GM19035 (cell line): ENCODE data around the gene YPEL1.
"Not testable (repeated sequence)": the region's sequence is repeated elsewhere in the genome, so short reads cannot be mapped to it uniquely, and the experiment has no call there.

Source experiments
- ATAC-seq: cut with Tn5 transposase; IDR thresholded peaks from one replicate; pipeline ENCODE4 v1.9.1; 2021; ENCODE audit not compliant: unreplicated experiment

YPEL1 gene

DNA sequence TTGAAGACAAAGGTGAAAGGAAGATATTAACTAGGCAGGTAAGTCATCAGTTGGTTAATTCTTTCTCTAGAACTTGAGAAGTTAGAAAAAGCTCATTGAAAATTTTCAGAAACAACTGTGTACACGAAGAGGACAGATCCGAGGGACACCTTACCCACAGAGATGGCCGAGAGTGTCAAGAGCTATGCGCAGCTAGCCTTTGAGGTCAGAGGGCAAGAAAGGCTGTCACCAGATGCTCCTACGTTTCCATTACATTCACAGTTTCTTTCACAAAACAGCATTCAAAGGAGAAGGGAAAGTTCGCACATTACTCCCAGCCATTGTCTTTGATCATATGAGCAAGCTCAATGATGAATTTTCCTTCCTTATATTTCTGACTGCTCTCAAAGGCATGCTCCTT, 34.8 kb downstream of the YPEL1 start:
- ATAC-seq: no peak

DNA sequence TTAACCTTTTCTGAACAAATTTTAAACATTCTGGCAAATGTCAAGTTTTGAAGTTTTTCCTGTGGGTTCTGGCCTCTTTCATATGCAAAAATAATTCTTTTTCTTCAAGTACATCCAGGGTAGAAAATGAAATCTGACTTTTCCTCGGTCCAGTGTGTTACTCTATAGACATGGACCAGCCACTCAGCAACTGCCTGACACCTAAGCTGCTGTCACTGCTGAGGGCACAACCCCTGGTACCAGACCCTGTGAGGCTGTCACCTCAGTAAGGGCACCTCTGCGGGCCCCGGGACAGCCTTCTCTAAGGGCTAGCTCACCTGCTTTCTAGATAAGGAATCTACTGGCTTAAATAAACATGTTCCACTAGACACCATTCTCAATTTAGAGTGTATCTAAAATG, 36.0 kb downstream of the YPEL1 start:
- no peak for ATAC-seq

DNA sequence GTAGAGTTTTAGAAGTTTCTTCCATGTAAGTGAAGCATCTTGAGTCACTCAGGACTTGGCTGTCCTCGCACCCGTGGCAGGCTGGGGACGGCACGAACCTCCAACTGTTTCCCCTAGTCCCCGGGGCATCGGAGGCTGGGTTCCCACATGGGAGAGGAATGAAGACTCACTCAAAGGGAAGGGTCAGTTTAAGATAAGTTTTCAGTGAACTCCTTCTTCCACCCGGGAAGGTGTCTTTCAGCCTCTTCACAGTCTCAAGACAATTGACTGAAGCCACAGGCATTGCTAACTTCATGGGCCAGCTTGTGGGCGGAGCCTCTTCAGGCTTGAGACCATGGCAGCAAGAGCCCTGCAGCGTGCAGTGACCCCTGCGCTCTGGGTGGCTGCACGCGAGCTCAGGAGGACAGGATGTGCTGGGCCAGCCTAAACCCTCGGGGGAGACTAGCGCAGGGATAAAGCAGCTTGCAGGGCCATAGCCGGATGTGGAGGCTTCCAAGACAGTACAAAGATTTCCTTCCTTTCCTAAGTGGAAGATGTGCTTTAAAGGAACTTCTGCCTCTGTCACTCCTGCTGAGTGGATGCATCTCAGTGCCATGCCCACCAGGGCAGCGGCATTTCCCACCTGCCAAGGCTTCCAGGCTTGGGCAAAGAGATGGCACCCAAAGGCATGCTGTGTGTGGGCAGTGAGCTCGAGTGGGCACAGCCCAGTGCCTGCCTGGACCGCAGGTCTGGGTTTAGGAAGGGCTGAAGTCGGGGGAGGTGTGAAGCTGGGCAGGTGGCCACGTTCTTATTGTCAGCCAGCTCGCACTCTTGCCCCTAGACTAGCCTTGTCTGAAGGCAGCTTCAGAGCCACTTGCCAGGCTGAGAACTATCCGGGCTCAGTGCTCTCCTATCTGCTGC, 36.9 kb downstream of the YPEL1 start:
- ATAC-seq: no peak

DNA sequence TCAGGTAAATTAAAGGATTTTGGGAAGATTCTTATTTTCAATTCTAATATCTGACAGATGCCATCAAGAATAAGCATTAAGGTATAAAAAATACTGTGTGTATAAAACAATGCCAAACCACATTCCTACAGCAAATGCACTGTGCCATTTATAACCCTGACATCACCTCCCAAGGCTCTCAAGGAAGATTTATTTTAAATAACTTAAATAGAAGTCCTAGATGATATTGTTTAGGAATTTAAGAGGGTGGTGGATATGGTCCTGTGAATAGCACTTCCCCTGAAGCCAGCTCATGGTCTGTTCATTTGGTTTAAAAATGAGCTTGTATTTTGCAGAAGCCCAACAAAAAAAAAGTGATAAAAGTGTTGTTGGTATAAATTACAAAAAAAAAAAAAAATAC, 37.7 kb downstream of the YPEL1 start:
- ATAC-seq: no peak

DNA sequence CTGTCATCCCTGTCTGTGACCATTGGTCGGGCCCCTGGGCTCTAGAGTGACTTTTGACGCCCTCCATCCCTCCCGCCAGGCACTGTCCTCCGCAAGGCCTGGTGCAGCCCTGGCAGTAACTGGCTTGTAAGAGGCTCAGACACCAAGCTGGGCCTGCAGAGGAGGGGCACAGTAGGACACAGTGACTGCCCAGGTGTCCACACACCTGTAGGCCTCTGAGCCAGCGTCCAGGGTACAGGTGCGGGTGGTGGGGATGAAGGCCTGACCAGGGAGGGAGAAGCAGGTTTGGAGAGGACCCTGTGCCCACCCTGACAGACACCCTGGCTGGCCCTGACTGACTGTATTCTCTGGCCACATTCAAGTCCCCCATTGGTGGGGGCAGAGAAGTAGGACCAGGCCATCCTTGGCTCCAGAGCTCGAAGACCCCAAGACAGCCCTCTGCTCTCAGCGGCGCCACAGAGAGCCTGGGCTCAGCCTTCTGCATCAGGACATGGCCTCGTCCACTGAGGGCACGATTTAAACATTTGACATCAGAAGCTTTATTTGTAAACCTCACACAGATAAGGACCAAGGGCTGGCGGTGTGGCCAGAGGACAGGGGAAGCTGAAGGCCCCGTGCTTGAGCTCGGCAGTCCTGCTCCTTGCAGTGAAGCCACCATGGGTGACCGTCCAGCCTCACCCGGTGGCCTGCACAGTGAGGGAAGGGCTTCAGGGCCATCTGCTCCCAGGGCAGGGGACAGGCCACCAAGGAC, 38.4 kb downstream of the YPEL1 start:
- no peak for ATAC-seq

DNA sequence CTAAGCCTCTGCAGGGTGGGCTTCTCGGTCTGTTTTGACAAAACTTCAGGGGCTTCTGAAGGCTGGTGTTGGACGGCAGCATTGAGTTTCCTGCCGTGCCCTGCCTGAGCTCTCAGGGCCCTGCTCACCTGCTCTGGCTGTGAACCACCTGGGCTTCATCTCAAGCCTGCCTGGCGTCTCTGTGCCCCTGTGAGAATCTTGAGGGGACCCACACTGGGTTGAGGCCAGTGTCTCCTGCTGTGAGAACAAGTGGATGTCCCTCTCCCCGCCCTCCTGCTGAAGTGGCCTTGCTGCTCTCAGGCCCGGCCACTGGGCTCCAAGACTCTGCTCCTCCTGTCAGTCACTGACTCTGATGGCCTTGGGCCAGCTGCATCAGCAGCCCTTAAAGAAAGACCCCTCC, 39.5 kb downstream of the YPEL1 start:
- no peak for ATAC-seq

DNA sequence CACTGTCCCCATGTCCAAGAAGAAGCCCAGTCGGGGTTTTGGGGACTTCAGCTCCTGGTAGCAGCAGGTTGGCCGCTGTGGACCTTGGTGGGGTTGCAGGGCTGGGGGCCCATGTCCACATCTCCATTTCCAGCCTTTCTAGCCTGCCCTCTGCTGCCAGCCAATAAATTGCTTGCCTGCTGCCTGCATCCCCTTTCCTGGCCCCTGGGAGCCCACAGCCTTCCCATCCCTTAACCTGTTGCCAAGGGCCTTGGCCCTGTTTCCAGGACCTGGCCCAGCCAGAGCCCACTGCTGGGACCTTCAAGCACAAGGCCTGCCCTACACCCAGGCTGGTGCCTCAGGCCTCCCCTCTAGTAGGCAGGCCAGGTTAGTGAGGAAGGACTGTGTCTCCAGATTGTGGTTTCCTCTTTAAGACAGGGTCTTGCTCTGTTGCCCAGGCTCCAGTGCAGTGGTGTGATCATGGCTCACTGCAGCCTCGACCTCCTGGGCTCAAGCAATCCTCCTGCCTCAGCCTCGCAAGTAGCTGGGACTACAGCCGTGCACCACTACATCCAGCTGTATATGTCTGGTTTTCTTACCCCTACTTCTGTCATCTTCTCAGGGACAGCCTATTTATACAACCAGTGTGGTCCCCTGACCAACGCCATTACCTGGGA, 40.0 kb downstream of the YPEL1 start:
- ATAC-seq: no peak

DNA sequence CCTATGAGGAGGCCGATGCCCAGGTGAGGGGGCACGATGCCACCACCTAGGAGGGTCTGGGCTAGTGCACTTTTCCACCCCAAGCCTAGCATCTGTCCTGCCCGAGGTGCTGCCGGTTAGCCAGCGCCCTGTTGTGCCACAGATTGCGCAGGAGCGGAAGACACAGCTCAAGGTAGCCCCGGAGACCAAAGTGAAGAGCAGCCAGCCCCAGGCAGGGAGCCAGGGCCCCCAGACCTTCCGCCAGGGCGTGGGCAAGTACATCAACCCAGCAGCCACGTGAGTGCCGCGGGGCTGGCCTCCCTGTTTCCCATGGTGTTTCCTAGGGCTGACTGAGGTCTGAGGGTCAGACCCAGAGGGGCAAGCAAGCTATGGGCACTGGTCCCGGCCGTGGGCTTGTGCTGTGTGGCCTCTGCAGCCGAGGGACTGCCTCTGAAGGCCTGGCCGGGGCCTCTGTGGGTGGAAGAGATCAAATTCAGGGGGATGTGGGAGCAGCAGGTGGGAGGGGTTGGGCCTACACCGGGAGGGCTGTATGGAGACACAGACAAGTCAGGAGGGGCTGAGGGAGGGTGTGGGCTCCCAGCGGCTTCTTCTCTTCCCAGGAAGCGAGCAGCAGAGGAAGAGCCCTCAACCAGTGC, 40.7 kb downstream of the YPEL1 start:
- no peak for ATAC-seq

DNA sequence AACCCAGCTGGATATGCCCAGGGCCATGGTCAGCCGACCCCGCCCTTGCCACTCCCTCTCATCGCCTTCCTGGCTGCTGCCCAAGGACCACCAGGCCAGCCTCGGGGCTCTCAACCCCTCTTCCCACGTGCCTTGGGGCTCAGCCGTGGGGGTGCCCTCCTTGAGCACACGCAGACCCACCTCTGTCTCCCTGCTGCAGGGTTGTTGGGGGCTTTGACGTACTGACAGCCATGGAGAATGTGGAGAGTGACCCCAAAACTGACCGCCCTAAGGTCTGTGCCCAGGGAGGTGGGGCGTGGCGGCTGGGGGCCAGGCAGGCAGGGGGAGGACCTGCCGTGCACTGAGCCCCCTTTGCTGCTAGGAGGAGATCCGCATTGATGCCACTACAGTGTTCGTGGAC, 41.2 kb downstream of the YPEL1 start:
- no peak for ATAC-seq

DNA sequence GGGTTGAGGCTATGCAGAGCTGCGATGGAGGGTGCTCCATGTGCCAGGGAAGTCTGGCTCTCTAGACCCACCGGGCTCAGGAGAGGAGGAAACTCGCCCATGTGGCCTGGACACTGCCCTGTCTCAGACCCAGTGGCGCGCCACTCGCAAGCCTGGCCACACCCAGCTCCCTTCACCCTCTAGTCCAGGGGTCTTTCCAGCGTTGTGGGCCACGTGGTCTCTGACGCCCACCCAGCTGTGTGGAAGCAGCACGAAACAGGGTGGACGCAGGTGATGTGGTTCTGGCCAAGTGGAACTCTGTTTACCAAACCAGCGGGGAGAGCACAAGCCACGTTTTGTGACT, 41.6 kb downstream of the YPEL1 start:
- no peak for ATAC-seq

DNA sequence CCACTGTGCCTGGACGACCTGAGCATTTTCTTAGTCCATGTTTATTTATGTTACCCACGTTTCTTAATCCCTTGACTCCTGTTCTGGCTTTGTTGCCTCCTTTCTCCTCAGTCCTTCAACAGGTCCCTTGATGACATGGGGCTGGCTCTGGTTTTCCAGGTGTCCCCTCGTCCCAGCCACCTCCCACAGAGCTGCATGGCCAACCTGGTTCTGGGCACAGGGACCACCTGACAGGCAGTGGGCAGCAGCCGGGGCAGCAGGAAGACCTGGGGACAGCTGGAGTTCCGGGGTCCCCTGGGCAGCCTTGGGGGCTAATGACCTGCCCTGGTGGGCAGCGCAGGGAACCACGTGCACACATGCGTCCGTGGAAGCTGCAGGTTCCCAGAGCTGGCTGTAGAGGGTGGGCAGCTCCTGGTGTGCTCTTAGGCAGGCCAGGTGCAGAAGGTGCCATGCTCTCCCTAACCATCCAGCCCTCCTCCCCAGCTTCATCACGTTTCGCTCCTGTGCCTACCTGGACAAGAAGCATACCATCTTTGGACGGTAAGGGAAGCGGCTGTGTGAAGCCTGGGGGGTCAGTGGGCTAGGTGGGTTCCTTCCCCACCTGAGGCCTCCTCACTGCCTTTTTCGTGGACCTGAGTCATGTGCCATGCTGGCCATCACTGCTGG, 42.1 kb downstream of the YPEL1 start:
- ATAC-seq: no peak

DNA sequence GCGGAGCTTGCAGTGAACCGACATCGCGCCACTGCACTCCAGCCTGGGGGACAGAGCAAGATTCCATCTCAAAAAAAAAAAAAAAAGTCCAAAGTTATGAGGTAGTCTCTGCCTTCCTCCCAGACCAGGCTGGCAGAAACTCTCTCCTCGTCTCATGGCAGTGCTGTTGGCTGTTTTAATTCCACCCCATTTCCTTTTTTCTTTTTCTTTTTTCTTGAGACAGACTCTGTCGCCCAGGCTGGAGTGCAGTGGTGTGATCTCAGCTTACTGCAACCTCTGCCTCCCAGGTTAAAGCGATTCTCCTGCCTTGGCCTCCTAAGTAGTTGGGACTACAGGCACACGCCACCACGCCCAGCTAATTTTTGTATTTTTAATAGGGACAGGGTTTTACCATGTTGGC, 42.7 kb downstream of the YPEL1 start:
- not testable (repeated sequence) for ATAC-seq

DNA sequence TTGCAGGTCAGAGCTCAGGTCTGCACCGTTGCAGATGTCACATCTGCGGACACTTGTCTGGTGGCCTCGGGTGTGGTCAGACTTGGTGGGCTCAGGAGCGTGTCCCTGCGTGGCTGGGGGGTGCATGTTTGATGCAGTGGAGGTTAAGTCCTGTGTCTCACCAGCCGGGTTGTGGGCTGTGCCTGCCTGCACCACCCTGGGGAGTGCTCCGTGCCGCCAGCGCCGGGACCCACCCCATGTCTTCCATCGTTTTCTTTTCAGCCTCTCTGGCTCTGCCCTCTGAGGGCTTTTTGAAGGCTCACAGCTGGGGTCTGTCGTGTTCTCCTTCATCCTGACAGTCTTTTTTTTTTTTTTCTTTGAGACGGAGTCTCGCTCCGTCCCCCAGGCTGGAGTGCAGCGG, 43.8 kb downstream of the YPEL1 start:
- ATAC-seq: no peak

DNA sequence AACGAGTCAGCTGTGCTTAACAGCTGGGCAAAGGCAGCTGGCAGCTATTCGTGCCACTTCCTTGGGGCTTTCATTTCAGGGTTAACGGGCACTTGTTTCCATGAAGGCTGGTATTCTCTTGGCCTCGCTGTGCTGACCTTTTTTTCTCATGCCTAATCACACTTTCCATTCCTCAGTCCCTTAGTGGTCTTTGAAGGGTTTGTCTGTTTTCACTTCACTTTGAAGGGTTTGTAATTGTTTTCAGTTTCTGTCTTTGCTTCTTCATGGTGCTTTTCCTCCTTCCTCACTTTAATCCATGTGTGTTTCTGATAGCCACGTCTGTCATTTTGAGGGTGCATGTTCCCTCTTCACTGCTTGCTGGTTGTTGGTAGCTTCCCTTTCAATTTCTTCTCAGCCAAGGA, 45.2 kb downstream of the YPEL1 start:
- no peak for ATAC-seq

DNA sequence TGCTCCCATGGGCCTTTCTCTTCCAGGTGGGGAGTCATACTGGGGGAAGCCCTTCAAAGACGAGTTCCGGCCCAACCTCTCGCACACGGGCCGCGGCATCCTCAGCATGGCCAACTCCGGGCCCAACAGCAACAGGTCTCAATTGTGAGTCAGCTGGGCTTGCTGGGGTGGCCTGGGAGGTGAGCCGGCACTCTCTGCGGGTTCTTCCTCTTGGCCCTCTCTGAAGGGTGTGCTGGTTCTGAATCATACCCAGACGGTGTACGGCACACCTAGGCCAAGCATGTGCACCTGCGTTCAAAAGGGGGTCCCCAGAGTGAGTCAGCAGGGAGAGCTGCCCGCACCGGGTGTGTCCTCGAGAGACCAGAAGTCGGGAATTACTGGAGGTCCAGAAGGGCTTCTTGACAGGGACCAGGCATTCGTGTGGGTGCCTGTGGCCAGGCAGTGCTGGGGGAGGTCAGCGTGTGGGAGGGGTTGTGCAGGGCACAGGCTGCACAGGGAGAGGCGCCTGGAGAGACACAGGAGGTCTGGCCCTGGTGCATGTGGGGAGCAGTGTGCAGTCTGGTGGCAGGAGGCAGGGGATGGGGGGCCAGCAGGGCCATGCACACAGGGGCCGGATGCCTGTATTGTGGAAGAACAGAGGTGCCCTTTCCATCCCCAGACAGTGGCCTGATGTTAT, 46.8 kb downstream of the YPEL1 start:
- no peak for ATAC-seq

DNA sequence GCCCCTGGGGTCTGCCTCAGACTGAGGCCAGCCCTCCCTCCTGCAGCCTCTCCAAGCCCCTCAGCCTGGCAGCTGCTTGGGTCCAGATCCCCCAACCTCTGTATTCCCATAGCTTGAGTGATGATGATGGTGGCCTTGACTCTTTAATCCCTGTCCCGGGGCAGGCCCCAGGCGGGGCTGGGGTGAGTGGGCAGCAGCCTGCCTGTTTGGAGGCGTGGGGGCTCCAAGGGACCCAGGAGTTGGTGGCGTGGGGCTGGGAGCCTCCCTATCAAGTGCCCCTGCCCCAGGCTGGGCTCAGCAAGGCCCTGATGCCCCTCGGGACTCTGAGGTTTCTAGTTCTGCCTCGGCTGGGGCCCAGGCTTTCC, 47.3 kb downstream of the YPEL1 start:
- ATAC-seq: no peak

DNA sequence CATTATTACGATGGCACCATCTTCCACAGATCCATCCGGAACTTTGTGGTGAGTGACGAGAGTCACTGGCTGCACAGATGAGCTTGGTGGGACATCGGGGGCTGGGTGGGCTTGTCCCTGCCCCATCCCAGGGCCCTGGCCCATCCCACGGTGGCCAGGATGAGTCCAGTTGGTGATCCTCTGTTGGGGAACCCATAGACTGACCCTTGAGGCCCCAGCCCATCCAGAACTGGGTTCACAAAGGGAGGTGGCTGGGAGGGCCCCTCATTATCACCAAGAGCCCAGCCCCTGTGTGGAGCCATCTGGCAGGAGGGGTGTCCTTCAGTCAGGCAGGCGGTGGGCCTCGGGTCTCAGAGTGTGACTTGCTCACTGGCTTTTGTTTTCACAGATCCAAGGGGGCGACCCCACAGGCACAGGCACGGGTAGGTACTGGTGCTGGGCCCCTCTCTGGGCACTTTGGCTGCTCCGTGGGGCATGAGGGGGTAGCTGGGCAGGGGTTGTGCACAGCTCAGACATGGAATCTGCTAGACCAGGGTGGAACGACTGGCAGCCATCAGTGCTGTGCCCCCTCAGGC, 47.8 kb downstream of the YPEL1 start:
- no peak for ATAC-seq

DNA sequence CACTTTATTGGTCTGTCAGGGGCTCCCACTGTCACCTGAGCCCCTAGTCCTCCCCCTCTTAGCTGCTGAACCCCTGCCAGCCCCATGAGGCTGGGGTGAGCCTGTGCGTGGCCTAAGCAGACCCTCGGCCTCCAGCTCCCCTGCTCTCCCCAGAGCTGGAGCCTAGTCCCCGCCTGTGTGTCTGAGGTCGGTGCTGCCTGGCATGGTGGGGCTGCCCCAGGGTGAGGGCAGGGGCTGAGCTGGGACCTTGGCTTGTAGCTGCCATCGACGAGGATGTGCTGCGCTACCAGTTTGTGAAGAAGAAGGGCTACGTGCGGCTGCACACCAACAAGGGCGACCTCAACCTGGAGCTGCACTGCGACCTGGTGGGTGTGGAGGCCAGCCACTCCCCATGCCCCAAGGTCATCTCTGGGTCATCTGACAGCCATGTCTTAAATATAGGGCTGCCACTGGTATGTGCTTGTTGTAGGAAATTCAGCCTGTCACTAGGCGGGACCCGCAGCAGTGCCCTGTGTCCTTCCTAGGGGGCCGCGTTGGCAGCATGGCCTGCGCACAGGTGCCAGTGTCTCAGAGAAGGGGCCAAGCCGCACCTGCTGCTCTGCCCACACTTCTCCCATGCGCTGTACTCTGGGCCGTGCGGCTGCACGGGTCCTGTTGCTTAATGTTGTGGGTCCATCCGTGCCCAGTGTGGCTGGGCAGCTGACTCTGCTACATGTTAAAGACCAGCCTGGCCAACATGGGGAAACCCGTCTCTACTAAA, 48.8 kb downstream of the YPEL1 start:
- no peak for ATAC-seq

DNA sequence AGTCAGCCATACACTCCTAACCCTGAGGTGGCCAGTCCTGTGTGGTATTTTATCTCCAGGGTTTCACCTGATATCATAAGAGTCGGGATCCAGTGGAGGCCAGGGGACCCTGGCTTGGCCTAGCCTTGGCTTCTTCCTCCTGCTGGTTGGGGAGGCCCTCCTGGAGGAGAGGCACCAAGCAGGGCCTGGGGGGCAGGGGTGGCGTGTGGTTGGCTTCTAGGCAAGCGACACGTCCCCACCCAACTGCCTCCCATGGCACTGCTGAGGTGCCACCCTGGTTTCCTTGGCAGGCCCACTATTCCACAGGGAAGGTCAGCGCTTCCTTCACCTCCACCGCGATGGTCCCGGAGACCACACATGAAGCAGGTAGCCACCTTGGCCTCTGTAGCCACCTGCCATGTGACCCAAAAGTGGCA, 49.4 kb downstream of the YPEL1 start:
- ATAC-seq: no peak

DNA sequence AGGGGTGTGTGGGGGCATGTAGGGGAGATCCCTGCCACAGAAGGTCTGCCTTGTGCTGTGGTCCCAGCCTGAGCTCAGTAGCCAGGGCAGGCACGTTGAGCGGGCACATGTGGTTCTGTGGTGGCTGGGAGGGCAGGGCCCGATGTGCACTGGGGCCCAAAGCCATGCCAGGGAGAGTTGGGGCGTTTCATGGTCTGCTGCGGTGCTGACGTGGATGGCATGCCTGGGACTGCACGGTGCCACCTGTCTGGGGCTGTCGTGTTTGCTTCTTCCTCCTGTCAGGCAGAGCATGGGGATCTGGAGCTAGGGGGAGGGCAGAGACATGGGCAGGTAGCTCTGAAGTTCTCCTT, 50.5 kb downstream of the YPEL1 start:
- no peak for ATAC-seq
